Esophagus (tissue), 2 donors: ENCODE measurements around the gene ZFP36L1. TPM values are rescaled to one million over a fixed set of nuclear protein-coding genes. Genes with fewer than 3 reads are reported as not detected.

ENCODE experiments used
- H3K27ac ChIP-seq, 2 donors: one replicate each; pipeline ENCODE4 v1.5.1; 2013; ENCODE audit warnings: low read depth in 2 of 2, mild to moderate bottlenecking in 2 of 2, inconsistent platforms in 1 of 2, low read length in 1 of 2, moderate library complexity in 1 of 2
- H3K27me3 ChIP-seq, 2 donors: one replicate each; pipeline ENCODE4 v1.6.1; 2013; ENCODE audit warnings: low read length in 2 of 2, control low read depth in 1 of 2, mild to moderate bottlenecking in 1 of 2; ENCODE audit not compliant: insufficient read depth in 2 of 2, control insufficient read depth in 1 of 2
- H3K36me3 ChIP-seq, 2 donors: one replicate each; pipeline ENCODE4 v1.6.1; 2013; ENCODE audit warnings: low read length in 1 of 2; ENCODE audit not compliant: control insufficient read depth in 2 of 2, insufficient read depth in 2 of 2
- H3K4me1 ChIP-seq, 2 donors: one replicate each; pipeline ENCODE4 v1.6.1; 2013; ENCODE audit warnings: low read length in 1 of 2; ENCODE audit not compliant: control insufficient read depth in 2 of 2, insufficient read depth in 2 of 2
- H3K4me3 ChIP-seq, 2 donors: one replicate each; pipeline ENCODE4 v1.5.1; 2013; ENCODE audit warnings: low read length in 2 of 2, mild to moderate bottlenecking in 2 of 2, low read depth in 1 of 2, moderate library complexity in 1 of 2
- H3K9me3 ChIP-seq, 2 donors: one replicate each; pipeline ENCODE4 v1.6.1; 2013; ENCODE audit warnings: mild to moderate bottlenecking in 2 of 2, low read depth in 1 of 2, low read length in 1 of 2, moderate library complexity in 1 of 2; ENCODE audit not compliant: control insufficient read depth in 2 of 2, insufficient read depth in 1 of 2
- WGBS, 2 donors: extraction: QIAGEN DNeasy Blood & Tissue Kit; methylation state at CpG; one replicate each; pipeline ENCODE4 v1.1.7; 2013; 5-methylcytosine and 5-hydroxymethylcytosine counted together
- polyA plus RNA-seq, 2 donors: library from polyadenylated mRNA; stranded (reverse); fragments of 200-250 nt; gene quantifications; one replicate each; pipeline ENCODE4 v1.2.3, GENCODE V29; 2013
- donor health status: healthy with polysubstance abuse.
- donor health status: Bipolar disorder and iron deficiency.

The ZFP36L1 gene
- polyA plus RNA-seq, 2 donors = 58.8 to 84.0 TPM

- Histone ChIP-seq H3K36me3 (no peaks in the 10 kb centered on the region), H3K4me3 (no peak overlapping the region), H3K27ac (peak overlapping the region; percentile 1 to 58), H3K27me3 (no peaks in the 10 kb centered on the region), H3K4me1 (peaks cover 12 to 19% of the 10 kb centered on the region in 2 donors), H3K9me3 (no peaks in the 10 kb centered on the region)
- WGBS, 2 donors = 88% methylated on average over 5 of the region's 5 CpGs
These were observed 44.2 kb downstream of the ZFP36L1 start for GRCh38 chr14:68748691-68749090.

- 89 to 95% methylated on average over 10 of the region's 10 CpGs for WGBS, 2 donors
- Histone ChIP-seq H3K9me3 (no peaks in the 10 kb centered on the region), H3K27ac (peak overlapping the region in 1 of 2 donors; percentile 1), H3K4me3 (no peak overlapping the region), H3K36me3 (no peaks in the 10 kb centered on the region), H3K4me1 (peaks cover 12 to 19% of the 10 kb centered on the region in 2 donors), H3K27me3 (no peaks in the 10 kb centered on the region)
These were observed 44.6 kb downstream of the ZFP36L1 start for GRCh38 chr14:68748260-68748659.

DNA sequence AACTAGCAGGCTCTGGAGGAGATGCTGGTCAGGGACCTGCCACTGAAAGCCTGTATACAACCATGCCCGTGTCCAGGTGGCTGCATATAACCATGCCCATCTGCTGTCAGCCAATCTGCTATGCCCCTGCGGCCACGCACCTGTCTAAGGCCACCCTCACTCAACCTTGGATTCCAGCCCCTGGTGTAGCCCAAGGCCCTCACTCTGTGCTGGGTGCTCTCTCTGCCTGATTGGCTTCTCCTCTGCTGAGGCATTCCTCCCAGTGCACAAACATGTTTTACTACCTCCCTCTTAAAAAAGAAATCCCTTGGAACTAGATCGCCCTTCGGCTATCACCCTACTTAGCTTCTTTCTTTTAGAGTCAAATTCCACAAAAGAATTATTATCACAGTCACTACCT lies 45.5 kb downstream of the ZFP36L1 start:
- WGBS, 2 donors = 61 to 87% methylated on average over 5 of the region's 5 CpGs

GRCh38 chr14:68744613-68745012 lies 48.3 kb downstream of the ZFP36L1 start:
- Histone ChIP-seq H3K36me3 (no peaks in the 10 kb centered on the region), H3K9me3 (no peaks in the 10 kb centered on the region), H3K4me1 (peaks cover 12 to 17% of the 10 kb centered on the region in 2 donors), H3K4me3 (no peak overlapping the region), H3K27ac (no peak overlapping the region), H3K27me3 (no peaks in the 10 kb centered on the region)
- 90% methylated on average over 12 of the region's 12 CpGs for WGBS, 2 donors

More for the DNA sequence above, 45.5 kb downstream of the ZFP36L1 start:
- Histone ChIP-seq H3K27ac (peak overlapping the region in 1 of 2 donors; percentile 19), H3K4me3 (no peak overlapping the region), H3K27me3 (no peaks in the 10 kb centered on the region), H3K4me1 (peaks cover 12 to 19% of the 10 kb centered on the region in 2 donors), H3K9me3 (no peaks in the 10 kb centered on the region), H3K36me3 (no peaks in the 10 kb centered on the region)

- peaks cover under 1 to 2% of the 10 kb centered on the region in 2 donors for H3K4me1 ChIP-seq
- WGBS, 2 donors = 90 to 91% methylated on average over 6 of the region's 6 CpGs
- H3K27ac ChIP-seq = no peak overlapping the region
- H3K27me3 ChIP-seq = no peaks in the 10 kb centered on the region
- no peaks in the 10 kb centered on the region for H3K36me3 ChIP-seq
- no peak overlapping the region for H3K4me3 ChIP-seq
- H3K9me3 ChIP-seq = no peaks in the 10 kb centered on the region
These were observed 50.9 kb downstream of the ZFP36L1 start for GRCh38 chr14:68741839-68742470.

GRCh38 chr14:68741477-68741791 lies 51.4 kb downstream of the ZFP36L1 start:
- Histone ChIP-seq H3K4me1 (peaks cover 1 to 4% of the 10 kb centered on the region in 2 donors), H3K36me3 (no peaks in the 10 kb centered on the region), H3K9me3 (no peaks in the 10 kb centered on the region), H3K27me3 (no peaks in the 10 kb centered on the region), H3K27ac (no peak overlapping the region), H3K4me3 (no peak overlapping the region)

- Histone ChIP-seq H3K4me1 (peaks cover 1 to 4% of the 10 kb centered on the region in 2 donors), H3K27me3 (no peaks in the 10 kb centered on the region), H3K4me3 (no peak overlapping the region), H3K9me3 (no peaks in the 10 kb centered on the region), H3K27ac (no peak overlapping the region), H3K36me3 (no peaks in the 10 kb centered on the region)
- 97% methylated on average over 4 of the region's 4 CpGs for WGBS, 2 donors
These were observed 51.9 kb downstream of the ZFP36L1 start for GRCh38 chr14:68740788-68741476.

- no peaks in the 10 kb centered on the region for H3K27me3 ChIP-seq
- H3K9me3 ChIP-seq = no peaks in the 10 kb centered on the region
- H3K27ac ChIP-seq = no peak overlapping the region
- WGBS, 2 donors = 95 to 96% methylated on average over 7 of the region's 7 CpGs
- peaks cover 4% of the 10 kb centered on the region in 2 donors for H3K4me1 ChIP-seq
- H3K36me3 ChIP-seq = no peaks in the 10 kb centered on the region
- H3K4me3 ChIP-seq = no peak overlapping the region
These were observed 53.2 kb downstream of the ZFP36L1 start for GRCh38 chr14:68739701-68740100.

DNA sequence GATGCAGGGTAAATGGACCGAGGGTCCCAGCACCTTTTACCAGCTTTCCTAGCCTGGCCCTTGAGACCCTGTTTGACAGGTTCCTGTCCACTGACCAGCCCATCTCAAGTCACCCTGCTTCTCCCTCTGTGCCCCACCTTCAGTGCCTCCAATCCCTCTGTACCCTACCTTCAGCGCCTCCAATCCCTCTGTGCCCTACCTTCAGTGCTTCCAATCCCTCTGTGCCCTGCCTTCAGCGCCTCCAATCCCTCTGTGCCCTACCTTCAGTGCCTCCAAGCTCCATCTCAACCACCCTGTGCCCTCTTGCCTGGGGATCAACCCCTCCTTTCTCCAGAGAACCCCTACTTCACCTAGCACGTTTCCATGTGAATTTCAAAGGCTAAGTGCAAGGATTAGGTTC lies 54.3 kb downstream of the ZFP36L1 start:
- H3K4me3 ChIP-seq = no peak overlapping the region
- no peaks in the 10 kb centered on the region for H3K9me3 ChIP-seq
- peaks cover 4% of the 10 kb centered on the region in 2 donors for H3K4me1 ChIP-seq
- no peak overlapping the region for H3K27ac ChIP-seq
- 91 to 96% methylated on average over 4 of the region's 4 CpGs for WGBS, 2 donors
- no peaks in the 10 kb centered on the region for H3K27me3 ChIP-seq
- H3K36me3 ChIP-seq = no peaks in the 10 kb centered on the region
